H54 (cell line): Measurements from ENCODE around the gene TEAD4.

Source experiments
- DNase-seq: peaks from one replicate; pipeline ENCODE4 v3.0.0; 2011; ENCODE audit warnings: low spot score, mixed read lengths; ENCODE audit not compliant: insufficient read length
- FAIRE-seq: peaks from 3 replicates; lab custom pipeline; 2011; peaks lifted over from hg19 to GRCh38; lab: Jason Lieb, UNC
- POLR2A ChIP-seq: IDR thresholded peaks from 2 replicates; pipeline ENCODE4 v1.6.1; 2011; ENCODE audit warnings: low read depth, mild to moderate bottlenecking, low read length

The TEAD4 gene

GRCh38 chr12:3036901-3037600 lies 77.9 kb downstream of the TEAD4 start:
- TF ChIP-seq POLR2A: no peak
- FAIRE-seq (no peak), DNase-seq (no peak)

GRCh38 chr12:3038166-3038565 lies 79.0 kb downstream of the TEAD4 start:
- no peak for TF ChIP-seq POLR2A
- FAIRE-seq: no peak
- DNase-seq: no peak

GRCh38 chr12:3038926-3039510 lies 79.8 kb downstream of the TEAD4 start:
- DNase-seq (no peak), FAIRE-seq (no peak)
- no peak for TF ChIP-seq POLR2A

GRCh38 chr12:3040026-3040656 lies 80.9 kb downstream of the TEAD4 start:
- TF ChIP-seq POLR2A: no peak
- DNase-seq (no peak), FAIRE-seq (no peak)

- TF ChIP-seq POLR2A: no peak
- no peak for DNase-seq
- FAIRE-seq: no peak
These were observed 81.7 kb downstream of the TEAD4 start for GRCh38 chr12:3040663-3041544.

GRCh38 chr12:3041558-3042164 lies 82.5 kb downstream of the TEAD4 start:
- DNase-seq (peak; percentile 83), FAIRE-seq (no peak)
- TF ChIP-seq POLR2A: no peak

- DNase-seq: no peak
- no peak for FAIRE-seq
- no peak for TF ChIP-seq POLR2A
These were observed 83.2 kb downstream of the TEAD4 start for GRCh38 chr12:3042394-3042793.

- no peak for TF ChIP-seq POLR2A
- DNase-seq (no peak), FAIRE-seq (no peak)
These were observed 83.6 kb downstream of the TEAD4 start for GRCh38 chr12:3042826-3043225.

GRCh38 chr12:3043406-3043805 lies 84.2 kb downstream of the TEAD4 start:
- FAIRE-seq (no peak), DNase-seq (no peak)
- TF ChIP-seq POLR2A: no peak

- FAIRE-seq (no peak), DNase-seq (no peak)
- no peak for TF ChIP-seq POLR2A
These were observed 85.0 kb downstream of the TEAD4 start for GRCh38 chr12:3044141-3044630.

GRCh38 chr12:3045494-3045893 lies 86.3 kb downstream of the TEAD4 start:
- FAIRE-seq (no peak), DNase-seq (no peak)
- TF ChIP-seq POLR2A: no peak

- no peak for DNase-seq
- TF ChIP-seq POLR2A: no peak
- no peak for FAIRE-seq
These were observed 86.8 kb downstream of the TEAD4 start for GRCh38 chr12:3045989-3046388.
